ENCODE measurements around the gene ATG13. TPM values are rescaled to one million over a fixed set of nuclear protein-coding genes. Genes with fewer than 3 reads are reported as not detected.

The ATG13 gene
- total and polyA plus RNA-seq, 4 donors, result 29.1 to 72.8 (median 52.4) TPM

DNA sequence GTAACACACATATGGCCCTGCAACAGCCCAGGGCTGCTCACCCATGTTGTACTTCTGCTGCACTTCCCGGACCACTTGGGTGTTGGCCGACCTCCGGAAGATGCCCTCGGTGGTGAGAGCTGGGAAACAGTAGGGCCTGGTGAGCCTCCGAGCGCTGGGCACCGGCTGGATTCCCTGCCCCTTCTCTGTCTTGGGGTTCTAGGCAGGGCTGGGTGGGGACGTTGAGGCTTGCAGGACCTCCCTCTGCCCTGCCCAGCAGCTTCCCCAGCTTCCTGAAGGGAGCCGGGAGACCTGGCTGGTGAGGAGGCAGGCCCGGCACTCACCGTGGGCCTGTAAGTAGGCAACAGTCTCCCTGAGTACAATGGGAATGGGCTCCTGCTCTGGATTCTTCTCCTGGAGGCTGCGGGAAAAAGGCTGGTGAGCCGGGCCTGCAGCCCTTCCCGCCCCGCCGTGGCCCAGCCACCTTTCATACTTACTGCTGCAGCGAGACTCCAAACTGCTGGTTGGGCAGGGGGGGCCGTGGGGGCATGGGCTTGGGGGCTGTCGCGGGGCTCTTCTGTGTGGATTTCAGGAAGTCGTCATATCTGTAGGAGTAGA is 62.9 kb downstream of the ATG13 start:
- H3K27ac ChIP-seq (ENCODE audit: low read depth in 1 of 2, low read length in 1 of 2), result no peak overlapping the region
- 90 to 93% methylated on average over 21 of the region's 21 CpGs for WGBS, 2 donors
- no peaks in the 10 kb centered on the region for H3K27me3 ChIP-seq (ENCODE audit: control insufficient read depth in 3 of 3, insufficient read depth in 3 of 3, low read length in 2 of 3)
- H3K9ac ChIP-seq (ENCODE audit: insufficient read depth in 1 of 2, low read length in 2 of 2), result no peak overlapping the region
- no peaks in the 10 kb centered on the region for H3K9me3 ChIP-seq (ENCODE audit: control insufficient read depth in 4 of 4, insufficient read depth in 3 of 4, low read length in 3 of 4)
- peaks cover 12 to 58% (median 21%) of the 10 kb centered on the region in 4 donors for H3K36me3 ChIP-seq (ENCODE audit: control insufficient read depth in 4 of 4, insufficient read depth in 4 of 4, low read length in 4 of 4)
- H3K4me3 ChIP-seq, result no peak overlapping the region
- H3K4me1 ChIP-seq (ENCODE audit: control insufficient read depth in 5 of 5, insufficient read depth in 5 of 5, low read length in 5 of 5), result peaks cover 2 to 7% (median 4%) of the 10 kb centered on the region in 5 donors
- ATAC-seq (ENCODE audit: insufficient read depth, low FRiP score) (no peak), DNase-seq (no peak)
- TF ChIP-seq, protein P1, sequence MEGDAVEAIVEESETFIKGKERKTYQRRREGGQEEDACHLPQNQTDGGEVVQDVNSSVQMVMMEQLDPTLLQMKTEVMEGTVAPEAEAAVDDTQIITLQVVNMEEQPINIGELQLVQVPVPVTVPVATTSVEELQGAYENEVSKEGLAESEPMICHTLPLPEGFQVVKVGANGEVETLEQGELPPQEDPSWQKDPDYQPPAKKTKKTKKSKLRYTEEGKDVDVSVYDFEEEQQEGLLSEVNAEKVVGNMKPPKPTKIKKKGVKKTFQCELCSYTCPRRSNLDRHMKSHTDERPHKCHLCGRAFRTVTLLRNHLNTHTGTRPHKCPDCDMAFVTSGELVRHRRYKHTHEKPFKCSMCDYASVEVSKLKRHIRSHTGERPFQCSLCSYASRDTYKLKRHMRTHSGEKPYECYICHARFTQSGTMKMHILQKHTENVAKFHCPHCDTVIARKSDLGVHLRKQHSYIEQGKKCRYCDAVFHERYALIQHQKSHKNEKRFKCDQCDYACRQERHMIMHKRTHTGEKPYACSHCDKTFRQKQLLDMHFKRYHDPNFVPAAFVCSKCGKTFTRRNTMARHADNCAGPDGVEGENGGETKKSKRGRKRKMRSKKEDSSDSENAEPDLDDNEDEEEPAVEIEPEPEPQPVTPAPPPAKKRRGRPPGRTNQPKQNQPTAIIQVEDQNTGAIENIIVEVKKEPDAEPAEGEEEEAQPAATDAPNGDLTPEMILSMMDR (IDR thresholded peaks at IDR 0.05; ENCODE audit: control extremely low read depth, extremely low read depth), result no peak

DNA sequence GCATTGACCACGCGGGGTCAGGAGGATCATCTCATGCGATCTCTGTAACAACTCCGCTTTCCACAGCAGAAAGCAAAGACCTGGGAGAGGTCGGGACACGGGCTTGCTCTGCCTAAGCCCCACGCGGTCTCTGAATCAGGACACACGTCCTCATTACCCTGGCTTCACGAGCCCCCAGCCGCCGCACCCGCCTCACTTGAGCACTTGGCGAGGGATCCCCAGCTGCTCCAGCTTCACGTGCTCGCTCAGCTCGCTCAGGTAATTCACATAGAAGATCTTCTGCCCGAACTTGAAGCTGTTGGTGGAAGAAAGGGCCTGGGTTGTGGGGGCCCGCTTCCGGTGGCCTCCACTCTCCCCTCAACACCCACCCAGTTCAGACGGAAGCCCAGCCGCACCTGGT is 63.5 kb downstream of the ATG13 start:
- Histone ChIP-seq H3K9ac (ENCODE audit: insufficient read depth in 1 of 2, low read length in 2 of 2) (no peak overlapping the region), H3K27me3 (ENCODE audit: control insufficient read depth in 3 of 3, insufficient read depth in 3 of 3, low read length in 2 of 3) (no peaks in the 10 kb centered on the region), H3K4me3 (no peak overlapping the region), H3K9me3 (ENCODE audit: control insufficient read depth in 4 of 4, insufficient read depth in 3 of 4, low read length in 3 of 4) (no peaks in the 10 kb centered on the region), H3K36me3 (ENCODE audit: control insufficient read depth in 4 of 4, insufficient read depth in 4 of 4, low read length in 4 of 4) (peaks cover 12 to 58% (median 21%) of the 10 kb centered on the region in 4 donors), H3K4me1 (ENCODE audit: control insufficient read depth in 5 of 5, insufficient read depth in 5 of 5, low read length in 5 of 5) (peaks cover 0 to 3% (median 2%) of the 10 kb centered on the region in 5 donors), H3K27ac (ENCODE audit: low read depth in 1 of 2, low read length in 1 of 2) (no peak overlapping the region)
- TF ChIP-seq, protein P1 (IDR thresholded peaks at IDR 0.05; ENCODE audit: control extremely low read depth, extremely low read depth), result no peak
- no peak for ATAC-seq (ENCODE audit: insufficient read depth, low FRiP score)
- WGBS, 2 donors, result 96 to 97% methylated on average over 22 of the region's 22 CpGs
- no peak for DNase-seq

DNA sequence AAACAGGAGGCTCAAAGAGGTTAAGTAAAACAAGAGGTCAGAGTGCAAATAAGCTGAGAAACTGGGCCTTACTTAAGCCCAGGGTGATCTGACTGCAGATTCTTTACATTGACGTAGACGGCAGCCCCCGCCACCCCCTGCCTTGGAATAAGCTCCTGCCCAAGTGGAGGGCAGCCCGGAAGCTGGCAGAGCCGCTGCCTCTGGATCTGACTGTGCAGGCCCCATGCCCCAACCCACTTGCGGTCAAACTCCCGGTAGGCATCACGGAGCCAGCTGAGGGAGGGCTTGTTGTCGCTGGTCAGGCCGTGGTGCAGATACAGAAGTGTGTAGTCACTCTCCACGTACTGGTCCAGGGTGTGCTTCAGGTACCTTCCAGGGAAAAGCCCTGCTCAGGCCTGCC is 64.5 kb downstream of the ATG13 start:
- no peak overlapping the region for H3K27ac ChIP-seq (ENCODE audit: low read depth in 1 of 2, low read length in 1 of 2)
- DNase-seq, result no peak
- no peak overlapping the region for H3K9ac ChIP-seq (ENCODE audit: insufficient read depth in 1 of 2, low read length in 2 of 2)
- ATAC-seq (ENCODE audit: insufficient read depth, low FRiP score), result no peak
- WGBS, 2 donors, result 96 to 97% methylated on average over 11 of the region's 11 CpGs
- H3K27me3 ChIP-seq (ENCODE audit: control insufficient read depth in 3 of 3, insufficient read depth in 3 of 3, low read length in 2 of 3), result no peaks in the 10 kb centered on the region
- H3K4me3 ChIP-seq, result no peak overlapping the region
- H3K36me3 ChIP-seq (ENCODE audit: control insufficient read depth in 4 of 4, insufficient read depth in 4 of 4, low read length in 4 of 4), result peaks cover 10 to 58% (median 20%) of the 10 kb centered on the region in 4 donors
- H3K9me3 ChIP-seq (ENCODE audit: control insufficient read depth in 4 of 4, insufficient read depth in 3 of 4, low read length in 3 of 4), result no peaks in the 10 kb centered on the region
- TF ChIP-seq, protein P1 (IDR thresholded peaks at IDR 0.05; ENCODE audit: control extremely low read depth, extremely low read depth), result no peak
- peaks cover 0 to 3% (median 2%) of the 10 kb centered on the region in 5 donors for H3K4me1 ChIP-seq (ENCODE audit: control insufficient read depth in 5 of 5, insufficient read depth in 5 of 5, low read length in 5 of 5)

Measured in lung (tissue), 12 donors.